ENCODE measurements around the gene CDCA4.

- TF ChIP-seq SMC3 (conservative IDR thresholded peaks at IDR 0.05; ENCODE audit: poor library complexity) (no peak), CTCF (IDR thresholded peaks at IDR 0.05; ENCODE audit: poor library complexity, severe bottlenecking) (no peak), MXI1 (conservative IDR thresholded peaks at IDR 0.05; ENCODE audit: poor library complexity, severe bottlenecking) (no peak), RAD21 (conservative IDR thresholded peaks at IDR 0.05) (no peak), EZH2 (IDR thresholded peaks at IDR 0.05; ENCODE audit: borderline replicate concordance, insufficient read depth, low read length, poor library complexity, severe bottlenecking) (no peak), EP300 (conservative IDR thresholded peaks at IDR 0.05; ENCODE audit: poor library complexity, severe bottlenecking) (no peak), POLR2AphosphoS5 (IDR thresholded peaks at IDR 0.05) (no peak), REST (IDR thresholded peaks at IDR 0.05; ENCODE audit: borderline replicate concordance) (no peak), TAF1 (IDR thresholded peaks at IDR 0.05; ENCODE audit: low read depth) (no peak)
These were observed 1.4 kb upstream of the CDCA4 start for GRCh38 chr14:105022276-105022670.

Data from neural cell (in vitro differentiated cells).